AG09309 (cell line): ENCODE measurements around the gene ENDOG.

Experiments
- DNase-seq: peaks from one replicate; pipeline ENCODE4 v3.0.0-alpha.2; 2010; ENCODE audit warnings: low read depth
- H3K4me3 ChIP-seq: 2 replicates; pipeline ENCODE4 v1.5.1; 2011; ENCODE audit warnings: mild to moderate bottlenecking, low read depth, low read length, moderate library complexity; ENCODE audit not compliant: control insufficient read depth
- CTCF ChIP-seq: IDR thresholded peaks from 2 replicates; pipeline ENCODE4 v1.5.1; 2011; ENCODE audit warnings: mild to moderate bottlenecking, low read depth, low read length, inconsistent platforms; ENCODE audit not compliant: insufficient read depth, control insufficient read depth; ENCODE audit errors: missing control alignments

ENDOG gene

DNA sequence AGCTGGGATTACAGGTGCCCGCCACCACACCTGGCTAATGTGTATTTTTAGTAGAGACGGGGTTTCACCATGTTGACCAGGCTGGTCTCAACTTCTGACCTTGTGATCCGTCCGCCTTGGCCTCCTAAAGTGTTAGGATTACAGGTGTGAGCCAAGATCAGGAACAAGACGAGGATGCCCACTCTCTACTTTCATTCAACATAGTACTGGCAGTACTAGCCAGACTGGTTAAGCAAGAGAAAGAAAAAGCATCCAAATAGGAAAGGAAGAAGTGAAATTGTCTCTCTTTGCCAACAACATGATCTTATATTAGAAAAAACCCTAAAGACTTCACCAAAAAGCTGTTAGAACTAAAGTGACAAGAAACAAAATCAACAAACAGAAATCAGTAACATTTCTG, 7.4 kb upstream of the ENDOG start:
- no peak for TF ChIP-seq CTCF
- DNase-seq: no peak
- no peak overlapping the region for H3K4me3 ChIP-seq

- no peak for TF ChIP-seq CTCF
- no peak for DNase-seq
These were observed 777 bp downstream of the ENDOG start for GRCh38 chr9:128818839-128819715.

DNA sequence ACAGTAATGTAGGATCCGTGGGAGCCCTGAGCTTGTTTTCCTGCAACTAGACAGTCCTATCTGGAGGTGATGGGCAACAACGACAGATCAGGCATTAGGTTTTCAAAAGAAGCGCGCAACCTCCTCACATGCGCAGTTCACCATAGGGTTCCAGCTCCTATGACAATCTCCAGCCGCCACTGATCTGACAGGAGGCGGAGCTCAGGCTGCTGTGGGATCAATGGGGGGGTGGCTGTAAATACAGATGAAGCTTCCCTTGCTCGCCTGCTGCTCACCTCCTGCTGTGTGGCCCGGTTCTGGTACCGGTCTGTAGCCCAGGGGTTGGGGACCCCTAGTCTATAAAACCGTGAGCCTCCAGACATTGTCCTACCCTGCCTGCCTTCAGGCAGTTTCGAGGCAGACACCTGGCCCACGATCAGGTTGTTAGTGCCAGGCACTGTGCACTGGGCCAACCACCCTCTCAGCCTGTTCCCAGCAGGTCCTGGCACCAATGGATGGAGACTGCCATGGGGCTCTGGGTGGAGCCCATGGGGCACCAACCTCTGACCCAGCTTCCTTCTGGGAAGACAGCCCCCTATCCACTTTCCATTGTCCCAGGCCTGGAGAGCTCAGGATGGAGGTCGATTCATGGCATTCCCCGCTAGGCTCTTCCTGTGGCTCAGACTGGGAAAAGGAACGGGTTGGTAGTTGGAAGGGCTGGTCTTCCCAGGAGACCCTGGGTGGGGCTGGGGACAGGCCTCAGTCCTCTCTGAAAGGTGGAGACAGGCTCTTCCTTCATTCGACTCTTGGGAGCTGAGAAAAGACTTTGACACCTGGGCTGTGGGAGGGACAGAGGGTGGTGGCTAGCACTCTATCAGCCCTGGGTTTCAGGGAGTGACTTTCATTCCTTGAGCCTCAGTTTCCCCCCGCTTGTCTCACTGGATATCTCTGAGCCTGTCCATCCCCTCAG, 1.7 kb downstream of the ENDOG start:
- no peak overlapping the region for H3K4me3 ChIP-seq
- no peak for DNase-seq
- TF ChIP-seq CTCF: no peak

More at GRCh38 chr9:128818839-128819715, 777 bp downstream of the ENDOG start:
- peak overlapping the region; percentile 63 for H3K4me3 ChIP-seq

DNA sequence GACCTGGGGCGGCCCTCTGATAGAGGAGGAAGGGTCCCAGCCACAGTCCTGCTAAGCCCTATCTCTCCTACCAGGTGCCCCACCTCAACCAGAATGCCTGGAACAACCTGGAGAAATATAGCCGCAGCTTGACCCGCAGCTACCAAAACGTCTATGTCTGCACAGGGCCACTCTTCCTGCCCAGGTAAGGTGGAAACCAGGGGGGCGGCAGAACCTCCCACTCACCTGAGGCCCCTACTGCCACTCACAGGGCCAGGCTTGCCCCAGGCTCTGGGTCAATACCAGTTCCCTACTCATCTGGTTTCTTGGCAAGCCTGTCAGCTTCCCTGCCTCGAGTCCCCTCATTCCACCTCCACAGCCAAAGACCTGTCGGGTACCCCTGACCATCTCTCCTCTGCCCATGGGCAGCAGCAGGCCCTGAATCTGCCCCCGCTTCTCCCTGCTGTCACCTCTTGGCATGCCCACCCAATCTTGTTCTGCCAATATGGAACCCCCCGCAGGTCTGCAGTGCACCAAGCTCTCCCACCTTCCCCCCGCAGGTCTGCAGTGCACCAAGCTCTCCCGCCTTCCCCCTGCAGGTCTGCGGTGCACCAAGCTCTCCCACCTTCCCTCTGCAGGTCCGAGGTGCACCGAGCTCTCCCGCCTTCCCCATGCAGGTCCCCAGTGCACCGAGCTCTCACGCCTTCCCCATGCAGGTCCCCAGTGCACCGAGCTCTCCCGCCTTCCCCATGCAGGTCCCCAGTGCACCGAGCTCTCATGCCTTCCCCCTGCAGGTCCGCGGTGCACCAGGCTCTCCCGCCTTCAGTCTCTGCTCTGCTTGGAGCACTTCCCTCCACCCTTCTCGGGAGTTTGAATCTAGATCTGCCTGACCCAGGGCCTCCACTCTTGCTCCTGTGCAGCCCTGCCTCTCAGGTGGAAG, 2.6 kb downstream of the ENDOG start:
- H3K4me3 ChIP-seq: no peak overlapping the region
- TF ChIP-seq CTCF: no peak
- DNase-seq: no peak

GRCh38 chr9:128821584-128822406, 3.5 kb downstream of the ENDOG start:
- DNase-seq: no peak
- H3K4me3 ChIP-seq: no peak overlapping the region
- no peak for TF ChIP-seq CTCF
